Dermis microvascular lymphatic vessel endothelial cell (primary cell): ENCODE data around the gene FAM43A. TPM values are rescaled to one million over a fixed set of nuclear protein-coding genes. Genes with fewer than 3 reads are reported as not detected.

Experiments used
- DNase-seq, 2 donors: peaks; one replicate each; pipeline versions ENCODE4 v3.0.0 to v3.0.0-alpha.2; 2010; ENCODE audit warnings: low read depth in 2 of 2
- total RNA-seq: library from RNA; depleted of rRNA; stranded (reverse); fragments of >200 nt; gene quantifications from 2 replicates; pipeline ENCODE4 v1.2.1, GENCODE V29; 2014

Gene FAM43A
- total RNA-seq, 1 donor from 2014 or later: 80.7 TPM

- DNase-seq: peak in 1 of 2 donors; percentile 47
Observed at GRCh38 chr3:194707147-194707540, 21.5 kb downstream of the FAM43A start.

- DNase-seq: peak in 1 of 2 donors; percentile 33
Observed at GRCh38 chr3:194711286-194711685, 25.6 kb downstream of the FAM43A start.

GRCh38 chr3:194711913-194712312, 26.2 kb downstream of the FAM43A start:
- DNase-seq: peak; percentile 88 to 100

GRCh38 chr3:194713299-194714136, 27.8 kb downstream of the FAM43A start:
- no peak for DNase-seq

GRCh38 chr3:194714137-194714455, 28.4 kb downstream of the FAM43A start:
- no peak for DNase-seq

GRCh38 chr3:194714564-194714963, 28.9 kb downstream of the FAM43A start:
- DNase-seq: no peak

GRCh38 chr3:194715022-194715800, 29.5 kb downstream of the FAM43A start:
- DNase-seq: peak in 1 of 2 donors; percentile 89

GRCh38 chr3:194718079-194718478, 32.4 kb downstream of the FAM43A start:
- no peak for DNase-seq

GRCh38 chr3:194720048-194720447, 34.4 kb downstream of the FAM43A start:
- no peak for DNase-seq

GRCh38 chr3:194723846-194724618, 38.3 kb downstream of the FAM43A start:
- no peak for DNase-seq

- DNase-seq: no peak
Observed at GRCh38 chr3:194725346-194725745, 39.7 kb downstream of the FAM43A start.

GRCh38 chr3:194727435-194728128, 41.9 kb downstream of the FAM43A start:
- no peak for DNase-seq

GRCh38 chr3:194728986-194729385, 43.3 kb downstream of the FAM43A start:
- no peak for DNase-seq

- peak in 1 of 2 donors; percentile 20 for DNase-seq
Observed at GRCh38 chr3:194730365-194730764, 44.7 kb downstream of the FAM43A start.

GRCh38 chr3:194731506-194732073, 45.9 kb downstream of the FAM43A start:
- no peak for DNase-seq

GRCh38 chr3:194732617-194733016, 46.9 kb downstream of the FAM43A start:
- DNase-seq: no peak

- DNase-seq: no peak
Observed at GRCh38 chr3:194736277-194736895, 50.7 kb downstream of the FAM43A start.

- no peak for DNase-seq
Observed at GRCh38 chr3:194736896-194737600, 51.4 kb downstream of the FAM43A start.
